CD4-positive, alpha-beta T cell treated with Interleukin-4 for 1 hour (primary cell): Measurements from ENCODE around the gene TMEM229B.
"Not testable (repeated sequence)": the region's sequence is repeated elsewhere in the genome, so short reads cannot be mapped to it uniquely, and the experiment has no call there.

ENCODE experiments used
- DNase-seq, 2 donors: peaks; one replicate each; pipeline ENCODE4 v3.0.0-alpha.2; 2020 to 2022

TMEM229B gene

GRCh38 chr14:67483579-67484285 is 4.8 kb downstream of the TMEM229B start:
- DNase-seq: no peak

- no peak for DNase-seq
Measured at GRCh38 chr14:67482231-67483164, 6.0 kb downstream of the TMEM229B start.

- no peak for DNase-seq
Measured at GRCh38 chr14:67480011-67480410, 8.5 kb downstream of the TMEM229B start.

- DNase-seq: no peak
Measured at GRCh38 chr14:67478800-67479084, 9.8 kb downstream of the TMEM229B start.

GRCh38 chr14:67477926-67478799 is 10.4 kb downstream of the TMEM229B start:
- DNase-seq: no peak

- DNase-seq: no peak
Measured at GRCh38 chr14:67474366-67474765, 14.2 kb downstream of the TMEM229B start.

- no peak for DNase-seq
Measured at GRCh38 chr14:67473290-67474082, 15.0 kb downstream of the TMEM229B start.

GRCh38 chr14:67472726-67473125 is 15.8 kb downstream of the TMEM229B start:
- DNase-seq: no peak

GRCh38 chr14:67469954-67470353 is 18.6 kb downstream of the TMEM229B start:
- no peak for DNase-seq

GRCh38 chr14:67468378-67468730 is 20.2 kb downstream of the TMEM229B start:
- DNase-seq: no peak

GRCh38 chr14:67467134-67467533 is 21.4 kb downstream of the TMEM229B start:
- no peak for DNase-seq

- DNase-seq: no peak
Measured at GRCh38 chr14:67464879-67465278, 23.6 kb downstream of the TMEM229B start.

GRCh38 chr14:67464377-67464776 is 24.1 kb downstream of the TMEM229B start:
- DNase-seq: peak; percentile 19 to 23

GRCh38 chr14:67463900-67464299 is 24.6 kb downstream of the TMEM229B start:
- no peak for DNase-seq

GRCh38 chr14:67461996-67462395 is 26.5 kb downstream of the TMEM229B start:
- DNase-seq: no peak

- DNase-seq: no peak
Measured at GRCh38 chr14:67461341-67461985, 27.1 kb downstream of the TMEM229B start.

GRCh38 chr14:67459336-67459735 is 29.2 kb downstream of the TMEM229B start:
- no peak for DNase-seq

GRCh38 chr14:67457782-67458181 is 30.7 kb downstream of the TMEM229B start:
- no peak for DNase-seq

GRCh38 chr14:67456732-67457131 is 31.8 kb downstream of the TMEM229B start:
- DNase-seq: no peak

GRCh38 chr14:67453575-67454300 is 34.8 kb downstream of the TMEM229B start:
- DNase-seq: no peak

- DNase-seq: not testable (repeated sequence)
Measured at GRCh38 chr14:67451667-67452066, 36.9 kb downstream of the TMEM229B start.
